MM.1S (cell line): ENCODE results near the gene RTCB.

Experiments
- DNase-seq: peaks from one replicate; pipeline ENCODE4 v3.0.0-alpha.2; 2015
- H2AFZ ChIP-seq: fragments of 300-600 bp; sonication (generic); 2 replicates; pipeline ENCODE4 v1.6.0; 2016; ENCODE audit warnings: antibody characterized with exemption, low read length
- H3F3A ChIP-seq: fragments of 300-600 bp; sonication (generic); 2 replicates; pipeline ENCODE4 v1.6.1; 2016; ENCODE audit warnings: mild to moderate bottlenecking, antibody characterized with exemption, low read length, moderate library complexity, mixed read lengths; ENCODE audit not compliant: insufficient read depth
- H3K27ac ChIP-seq: fragments of 300-600 bp; sonication (generic); 2 replicates; pipeline ENCODE4 v1.5.1; 2016; ENCODE audit warnings: mild to moderate bottlenecking, low read length
- H3K27me3 ChIP-seq: fragments of 300-600 bp; sonication (generic); replicated peaks from 2 replicates; pipeline ENCODE4 v1.6.0; 2016; ENCODE audit warnings: low read length; ENCODE audit not compliant: insufficient read depth
- H3K36me3 ChIP-seq: fragments of 300-600 bp; sonication (generic); replicated peaks from 2 replicates; pipeline ENCODE4 v1.6.1; 2016; ENCODE audit warnings: mild to moderate bottlenecking, low read length, mixed read lengths; ENCODE audit not compliant: insufficient read depth
- H3K4me1 ChIP-seq: fragments of 300-600 bp; sonication (generic); 2 replicates; pipeline ENCODE4 v1.6.1; 2016; ENCODE audit warnings: low read length, mixed read lengths
- H3K4me2 ChIP-seq: fragments of 300-600 bp; sonication (generic); 2 replicates; pipeline ENCODE4 v1.6.0; 2016; ENCODE audit warnings: low read depth, low read length
- H3K4me3 ChIP-seq: fragments of 300-600 bp; sonication (generic); 2 replicates; pipeline ENCODE4 v1.5.1; 2016; ENCODE audit warnings: low read length, mixed read lengths
- H3K79me2 ChIP-seq: fragments of 300-600 bp; sonication (generic); 2 replicates; pipeline ENCODE4 v1.6.1; 2016; ENCODE audit warnings: mixed run types, low read length, mixed read lengths
- H3K9ac ChIP-seq: fragments of 300-600 bp; sonication (generic); 2 replicates; pipeline ENCODE4 v1.6.1; 2016; ENCODE audit warnings: low read length, mixed read lengths
- H3K9me2 ChIP-seq: fragments of 300-600 bp; sonication (generic); replicated peaks from 2 replicates; pipeline ENCODE4 v1.6.1; 2016; ENCODE audit warnings: mild to moderate bottlenecking, low read length, mixed read lengths; ENCODE audit not compliant: insufficient read depth
- H3K9me3 ChIP-seq: fragments of 300-600 bp; sonication (generic); replicated peaks from 2 replicates; pipeline ENCODE4 v1.6.1; 2016; ENCODE audit warnings: mild to moderate bottlenecking, low read length, mixed read lengths; ENCODE audit not compliant: insufficient read depth
- H4K20me1 ChIP-seq: fragments of 300-600 bp; sonication (generic); 2 replicates; pipeline ENCODE4 v1.6.1; 2016; ENCODE audit warnings: mild to moderate bottlenecking, low read length, moderate library complexity, mixed read lengths; ENCODE audit not compliant: insufficient read depth
- CTCF ChIP-seq: fragments of 300-600 bp; sonication (generic); IDR thresholded peaks from 2 replicates; pipeline ENCODE4 v1.5.1; 2016; ENCODE audit warnings: antibody characterized with exemption, low read length, mixed read lengths
- EZH2 ChIP-seq: fragments of 300-600 bp; sonication (generic); optimal IDR thresholded peaks from 2 replicates; pipeline ENCODE3; 2017; ENCODE audit warnings: low read depth, mild to moderate bottlenecking, antibody characterized with exemption, low read length, mixed read lengths
- EZH2phosphoT487 ChIP-seq: fragments of 300-600 bp; sonication (generic); IDR thresholded peaks from 2 replicates; pipeline ENCODE4 v1.6.1; 2018; ENCODE audit warnings: antibody characterized with exemption, low read length

The RTCB gene

GRCh38 chr22:32378707-32379272 lies 33.3 kb downstream of the RTCB start:
- Histone ChIP-seq H3K4me2 (no peak overlapping the region), H3K9me3 (no peaks in the 10 kb centered on the region), H3K9ac (no peak overlapping the region), H3K27me3 (no peaks in the 10 kb centered on the region), H2AFZ (no peak overlapping the region), H4K20me1 (no peaks in the 10 kb centered on the region), H3K79me2 (no peaks in the 10 kb centered on the region), H3K4me1 (no peaks in the 10 kb centered on the region), H3K9me2 (no peaks in the 10 kb centered on the region), H3K36me3 (no peaks in the 10 kb centered on the region), H3F3A (no peaks in the 10 kb centered on the region), H3K27ac (no peak overlapping the region), H3K4me3 (no peak overlapping the region)
- TF ChIP-seq EZH2 (no peak), CTCF (peak; percentile 48)
- no peak for DNase-seq

DNA sequence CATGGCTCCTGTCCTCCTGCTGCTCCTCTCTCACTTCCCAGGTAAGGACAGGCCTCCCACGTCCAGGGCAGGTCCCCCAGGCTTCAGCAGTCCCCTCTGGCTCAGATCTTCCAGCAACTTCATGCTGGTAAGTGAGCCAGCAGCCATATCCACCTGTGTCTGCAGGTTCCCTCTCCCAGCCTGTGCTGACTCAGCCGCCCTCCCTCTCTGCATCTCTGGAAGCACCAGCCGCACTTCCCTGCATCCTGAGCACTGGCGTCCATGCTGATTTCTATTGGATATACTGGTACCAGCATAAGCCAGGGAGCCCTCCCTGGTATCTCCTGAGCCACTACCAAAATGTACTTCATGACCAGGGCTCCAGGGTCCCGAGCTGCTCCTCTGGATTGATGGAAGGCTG lies 35.4 kb downstream of the RTCB start:
- no peak overlapping the region for H3K9ac ChIP-seq
- H3K9me3 ChIP-seq: no peaks in the 10 kb centered on the region
- H3K4me2 ChIP-seq: no peak overlapping the region
- no peak for DNase-seq
- H3K27me3 ChIP-seq: no peaks in the 10 kb centered on the region
- H3K36me3 ChIP-seq: no peaks in the 10 kb centered on the region
- H3K9me2 ChIP-seq: no peaks in the 10 kb centered on the region
- no peaks in the 10 kb centered on the region for H4K20me1 ChIP-seq
- H3K79me2 ChIP-seq: no peaks in the 10 kb centered on the region
- TF ChIP-seq CTCF (no peak), EZH2phosphoT487 (no peak), EZH2 (no peak)
- H3K4me1 ChIP-seq: no peaks in the 10 kb centered on the region
- H3K4me3 ChIP-seq: no peak overlapping the region
- H2AFZ ChIP-seq: no peak overlapping the region
- no peak overlapping the region for H3K27ac ChIP-seq
- H3F3A ChIP-seq: no peaks in the 10 kb centered on the region

DNA sequence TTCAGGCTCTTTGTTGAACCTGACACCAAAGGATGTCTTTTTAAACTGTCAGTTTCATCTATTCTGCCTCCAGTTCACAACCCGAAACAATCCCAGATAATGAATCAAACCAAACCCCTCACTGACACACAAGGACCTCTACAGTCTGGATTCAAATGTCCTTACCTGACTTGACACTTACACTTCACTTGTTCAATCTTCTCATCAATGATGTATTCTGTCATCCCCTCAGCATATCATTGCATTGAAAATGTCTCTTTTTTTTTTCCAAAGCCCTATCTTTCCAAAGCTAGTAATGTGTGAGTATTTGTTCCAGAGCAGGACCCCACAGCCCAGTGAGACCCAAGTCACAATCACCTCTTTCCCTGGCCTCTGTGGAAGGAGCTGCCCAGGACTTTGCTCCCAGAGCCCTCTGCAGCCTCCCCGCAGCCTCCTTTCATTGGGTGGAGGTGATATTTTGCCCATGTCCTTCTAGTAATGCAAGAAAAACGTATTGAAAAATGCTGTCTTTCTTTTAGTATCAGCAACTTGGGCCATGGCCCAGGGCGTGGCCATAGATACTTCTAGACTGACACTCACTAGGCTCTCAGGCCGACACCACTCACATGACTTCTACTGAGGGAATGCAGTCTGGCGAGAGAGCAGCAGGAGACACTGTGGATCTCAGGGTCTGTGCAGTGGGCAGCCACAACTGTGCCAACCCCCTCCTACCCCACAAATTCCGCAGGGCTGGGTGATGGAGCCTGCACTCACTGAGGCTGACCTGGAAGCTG lies 36.2 kb downstream of the RTCB start:
- Histone ChIP-seq H3K36me3 (no peaks in the 10 kb centered on the region), H3K4me1 (no peaks in the 10 kb centered on the region), H3K9me3 (no peaks in the 10 kb centered on the region), H3K4me3 (no peak overlapping the region), H3K9ac (no peak overlapping the region), H3K9me2 (no peaks in the 10 kb centered on the region), H3K4me2 (no peak overlapping the region), H3K27me3 (no peaks in the 10 kb centered on the region), H3K27ac (no peak overlapping the region), H3F3A (no peaks in the 10 kb centered on the region), H3K79me2 (no peaks in the 10 kb centered on the region), H4K20me1 (no peaks in the 10 kb centered on the region), H2AFZ (no peak overlapping the region)
- no peak for TF ChIP-seq EZH2phosphoT487
- TF ChIP-seq CTCF: no peak
- TF ChIP-seq EZH2: no peak
- DNase-seq: no peak
